HG02943 (cell line): Measurements from ENCODE around the gene KDM4B.

Source experiments
- ATAC-seq: cut with Tn5 transposase; IDR thresholded peaks from one replicate; pipeline ENCODE4 v1.9.1; 2021; ENCODE audit warnings: mild to moderate bottlenecking, low read depth, moderate library complexity; ENCODE audit not compliant: unreplicated experiment

KDM4B gene

DNA sequence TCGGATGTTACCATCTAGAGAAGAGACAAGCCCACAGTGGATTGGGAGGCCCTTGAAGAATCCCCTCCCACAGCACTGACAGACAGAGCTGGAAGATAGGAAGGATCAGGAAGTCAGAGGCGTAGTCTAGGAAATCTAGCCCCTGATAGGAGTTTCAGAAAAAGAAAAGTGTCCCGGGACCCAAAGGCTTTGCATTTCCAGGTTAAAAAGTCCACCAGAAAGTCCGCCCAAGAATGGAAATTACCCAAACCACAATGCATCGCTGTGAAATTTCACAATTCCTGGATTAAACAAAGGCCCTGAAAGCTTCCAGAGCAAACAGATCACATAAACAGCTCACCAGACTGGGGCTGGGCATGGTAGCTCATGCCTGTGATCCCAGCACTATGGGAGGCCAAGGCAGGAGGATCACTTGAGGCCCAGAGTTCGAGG lies 146.9 kb downstream of the KDM4B start:
- ATAC-seq, result no peak

DNA sequence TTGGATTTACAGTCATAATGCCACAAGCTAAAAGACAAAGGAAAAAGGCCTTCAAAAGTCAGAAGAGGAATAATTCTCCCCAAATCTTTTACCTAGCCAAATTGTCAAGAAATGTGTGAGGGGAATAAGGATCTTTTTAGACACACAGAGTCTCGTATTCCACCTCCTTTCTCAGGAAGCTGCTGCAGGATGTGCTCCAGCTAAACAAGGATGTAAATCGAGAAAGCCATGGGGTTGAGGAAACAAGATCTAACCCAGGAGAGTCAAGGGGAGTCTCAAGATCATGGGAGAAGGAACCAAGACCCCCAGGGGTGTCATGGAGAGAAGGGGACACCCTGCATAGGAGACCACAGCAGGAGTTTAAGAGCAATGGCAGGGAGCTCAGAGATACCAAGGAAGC lies 147.4 kb downstream of the KDM4B start:
- ATAC-seq, result no peak

DNA sequence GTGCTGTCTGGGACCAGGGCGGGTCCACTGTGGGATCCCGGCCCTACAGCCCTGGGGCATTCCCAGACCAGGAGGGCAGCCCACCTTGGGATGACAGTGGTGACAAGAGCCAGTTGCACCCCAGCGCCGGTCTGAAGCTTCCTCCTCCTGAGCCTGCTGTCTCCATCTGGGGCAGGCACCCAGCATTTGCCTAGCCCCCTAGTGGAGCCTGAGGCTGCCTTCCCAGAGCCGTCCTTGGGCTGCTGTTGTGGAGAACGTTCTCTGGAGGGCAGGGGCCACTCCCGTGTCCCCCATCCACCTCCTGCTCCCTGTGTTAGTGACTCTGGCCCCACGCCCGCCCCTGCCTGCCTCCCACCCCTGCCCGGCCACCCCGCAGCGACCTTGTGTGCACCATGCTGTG lies 148.5 kb downstream of the KDM4B start:
- ATAC-seq, result no peak

- no peak for ATAC-seq
Measured at GRCh38 chr19:5118026-5118425, 149.1 kb downstream of the KDM4B start.

GRCh38 chr19:5119297-5119998 lies 150.5 kb downstream of the KDM4B start:
- no peak for ATAC-seq

GRCh38 chr19:5120321-5120720 lies 151.4 kb downstream of the KDM4B start:
- no peak for ATAC-seq

- ATAC-seq, result no peak
Measured at GRCh38 chr19:5120833-5121232, 151.9 kb downstream of the KDM4B start.

DNA sequence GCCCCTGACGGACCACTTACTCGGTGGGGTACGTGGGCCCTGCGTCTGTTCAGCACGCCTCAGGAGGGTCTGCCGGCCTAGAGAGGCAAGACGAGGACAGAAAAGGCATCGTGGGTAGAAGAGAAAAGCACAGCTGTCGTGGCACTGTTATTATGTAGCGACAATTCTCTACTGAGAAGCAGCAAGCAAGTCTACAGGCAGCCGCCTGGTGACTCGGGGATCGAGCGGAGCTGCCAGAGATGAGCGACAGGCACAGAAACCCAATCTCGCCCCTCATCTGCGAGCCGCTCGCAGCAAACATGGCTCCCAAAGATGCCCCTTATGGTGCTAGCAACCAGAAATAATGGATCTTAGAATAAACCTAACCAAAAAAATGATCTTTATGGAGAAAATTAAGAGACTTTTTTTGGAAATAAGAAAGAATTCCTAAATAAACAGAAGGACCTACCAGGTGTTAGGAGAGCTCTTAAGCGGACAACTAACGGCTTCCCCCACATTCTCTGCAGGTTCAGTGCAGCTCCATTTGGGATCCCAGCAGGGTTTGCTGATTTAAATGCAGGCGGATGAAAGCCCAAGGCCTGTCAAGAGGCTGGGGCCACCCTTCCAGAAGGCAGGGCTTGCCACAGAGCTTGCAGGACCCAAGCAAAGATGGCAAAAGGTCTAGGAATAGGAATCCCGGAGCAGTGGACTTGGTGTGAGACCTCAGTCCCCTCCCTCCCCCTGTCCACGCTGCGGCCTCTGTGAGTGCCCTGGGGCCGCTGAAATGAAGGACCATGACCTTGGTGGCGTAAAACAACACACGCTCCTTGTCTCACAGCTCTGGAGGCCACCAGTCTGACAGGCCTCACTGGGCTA lies 152.6 kb downstream of the KDM4B start:
- no peak for ATAC-seq

GRCh38 chr19:5122121-5122400 lies 153.1 kb downstream of the KDM4B start:
- ATAC-seq, result no peak

GRCh38 chr19:5122671-5123409 lies 153.9 kb downstream of the KDM4B start:
- no peak for ATAC-seq

- ATAC-seq, result no peak
Measured at GRCh38 chr19:5123646-5124045, 154.7 kb downstream of the KDM4B start.

DNA sequence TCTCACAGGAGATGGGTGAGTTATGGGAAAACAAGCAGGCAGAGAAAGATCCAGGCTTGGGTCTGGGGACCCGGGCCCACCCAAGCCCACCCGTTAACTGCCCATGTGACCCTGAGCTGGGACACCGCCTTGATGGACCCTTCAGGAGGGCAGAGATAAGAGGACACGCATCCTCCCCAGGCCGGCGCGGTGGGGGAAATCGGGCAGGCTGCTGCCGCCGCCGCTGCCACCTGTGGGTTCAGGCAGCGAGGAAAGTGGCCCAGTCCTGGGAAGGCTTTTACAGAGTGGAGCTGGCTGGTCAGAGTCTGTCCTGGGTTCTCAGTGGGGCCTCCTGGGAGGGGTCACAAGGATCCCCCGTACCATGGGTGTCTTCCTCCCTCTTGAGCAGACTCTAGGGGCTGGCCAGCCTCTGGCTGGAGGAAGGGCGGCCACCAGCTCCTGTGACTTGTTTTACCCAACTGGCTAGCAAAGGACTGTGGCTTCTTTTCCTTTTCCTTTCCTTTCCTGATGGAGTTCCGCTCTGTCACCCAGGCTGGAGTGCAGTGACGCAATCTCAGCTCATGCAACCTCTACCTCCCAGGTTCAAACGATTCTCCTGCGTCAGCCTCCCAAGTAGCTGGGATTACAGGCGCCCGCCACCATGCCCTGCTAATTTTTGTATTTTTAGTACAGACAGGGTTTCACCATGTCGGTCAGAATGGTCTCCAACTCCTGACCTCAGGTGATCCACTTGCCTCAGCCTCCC lies 155.4 kb downstream of the KDM4B start:
- ATAC-seq, result no peak

- ATAC-seq, result no peak
Measured at GRCh38 chr19:5125376-5125775, 156.5 kb downstream of the KDM4B start.

DNA sequence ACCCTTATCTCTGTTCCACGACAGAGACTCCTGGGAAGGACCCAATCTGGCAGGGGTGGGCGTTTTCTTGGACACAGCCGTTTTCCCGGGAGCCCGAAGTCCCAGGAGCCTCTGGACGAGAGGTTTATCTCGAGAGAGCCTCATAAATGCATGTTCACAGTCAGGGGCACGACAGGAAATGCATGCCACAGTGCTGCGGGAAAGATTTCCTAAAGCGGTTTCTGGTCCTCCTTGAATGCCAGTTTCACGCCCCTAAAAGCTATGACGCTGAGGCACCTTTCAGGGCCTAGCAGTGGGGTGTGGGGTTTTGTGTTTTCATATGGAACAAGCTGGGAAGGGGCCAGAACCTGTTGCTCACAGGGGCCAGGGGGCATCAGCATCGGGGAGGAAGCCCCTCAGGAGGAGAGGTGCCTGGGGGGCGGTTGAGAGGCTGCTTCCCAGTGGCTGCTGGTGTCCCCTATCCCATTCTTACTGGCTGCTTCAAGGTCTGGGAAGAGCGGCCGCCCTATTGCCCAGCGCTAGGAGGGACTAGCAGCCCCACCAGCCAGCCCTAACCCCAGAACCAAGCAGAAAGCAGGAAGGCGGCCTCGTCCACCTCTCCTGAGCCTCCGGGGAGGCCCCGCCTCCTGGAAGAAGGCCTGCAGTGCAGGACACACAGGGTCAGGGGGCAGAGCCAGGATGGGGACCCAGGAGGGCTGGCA lies 157.0 kb downstream of the KDM4B start:
- ATAC-seq, result no peak

DNA sequence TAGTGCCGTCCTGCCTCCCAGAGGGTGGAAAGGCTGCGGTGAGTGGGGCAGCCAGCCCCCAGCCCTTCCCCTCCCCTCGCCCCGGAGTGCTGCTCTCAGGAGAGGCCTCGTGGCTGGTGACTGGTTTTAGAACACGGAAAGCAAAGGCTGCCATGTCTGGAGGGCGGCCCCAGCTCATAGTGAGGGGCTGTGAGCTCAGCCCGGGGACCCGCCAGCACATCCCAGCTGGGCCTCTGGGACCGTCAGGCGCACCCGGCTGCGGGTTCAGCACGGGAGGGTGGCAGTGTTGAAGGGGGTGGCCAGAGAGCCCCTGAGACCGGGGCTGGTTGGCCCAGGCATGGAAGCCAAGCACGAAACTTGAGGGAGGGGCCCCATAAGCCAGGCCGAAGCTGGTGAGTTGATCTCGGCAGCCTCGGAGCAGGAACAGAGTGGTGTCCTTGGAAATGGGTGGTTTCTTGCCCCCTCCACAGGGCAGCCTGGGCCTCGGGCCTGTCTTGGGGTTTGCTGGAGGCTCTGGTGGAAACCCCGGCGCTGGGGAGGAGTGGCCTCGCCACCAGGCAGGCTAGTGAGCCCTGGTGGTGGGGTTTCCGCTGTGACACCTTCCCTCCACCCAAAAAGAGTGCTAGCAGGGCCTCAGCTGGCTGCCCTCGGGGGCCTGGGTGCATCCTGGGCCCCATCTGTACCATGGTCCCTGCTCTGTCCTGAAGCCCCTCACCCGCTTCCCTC lies 157.7 kb downstream of the KDM4B start:
- no peak for ATAC-seq

GRCh38 chr19:5127717-5128116 lies 158.8 kb downstream of the KDM4B start:
- ATAC-seq, result no peak

GRCh38 chr19:5128251-5128935 lies 159.5 kb downstream of the KDM4B start:
- ATAC-seq, result no peak

DNA sequence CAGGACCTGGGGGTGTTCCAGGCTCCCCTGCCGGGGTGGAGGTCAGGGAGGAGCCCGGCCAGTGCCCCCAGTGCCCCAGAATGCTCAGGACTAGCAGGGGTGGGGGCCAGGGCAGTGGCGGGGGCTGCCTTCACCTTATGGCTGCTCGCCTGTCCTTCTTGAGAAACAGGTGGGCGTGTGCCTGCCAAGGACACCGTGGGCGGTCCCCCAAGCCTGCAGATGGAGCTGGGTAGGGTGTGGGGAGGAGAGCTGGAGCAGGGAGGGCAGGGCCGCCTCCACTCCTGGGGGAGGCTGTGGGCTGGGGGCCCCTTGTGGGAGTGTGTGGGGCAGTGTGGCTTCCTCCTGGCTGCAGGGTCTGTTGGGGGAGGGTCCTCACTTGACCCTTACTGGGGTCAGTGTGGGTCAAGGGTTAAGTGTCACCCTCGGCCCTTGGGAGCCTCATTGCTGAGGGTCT lies 160.1 kb downstream of the KDM4B start:
- ATAC-seq, result no peak

DNA sequence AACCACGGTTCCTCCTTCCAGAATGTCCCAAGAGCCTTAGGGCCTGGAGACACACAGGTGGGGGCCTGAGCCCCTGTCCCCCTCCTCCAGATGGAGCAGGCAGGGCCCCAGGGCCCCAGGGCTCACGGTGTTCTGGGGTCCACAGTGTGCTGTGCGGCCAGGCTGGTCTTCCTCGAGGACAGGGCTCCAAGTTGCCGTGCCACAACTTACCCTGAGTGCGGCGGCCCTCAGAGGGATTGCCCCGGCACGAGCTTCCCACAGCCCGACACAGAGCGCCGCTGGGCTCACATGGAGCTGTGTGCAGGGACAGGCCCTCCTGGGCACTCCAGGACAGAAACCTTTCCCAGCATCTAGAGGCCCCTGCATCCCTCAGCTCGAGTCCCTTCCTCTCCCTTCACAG lies 160.8 kb downstream of the KDM4B start:
- ATAC-seq, result no peak
